Mucosa of descending colon (tissue), 3 donors: Measurements from ENCODE around the gene RNF214. TPM values are rescaled to one million over a fixed set of nuclear protein-coding genes. Genes with fewer than 3 reads are reported as not detected.

Experiments used
- ATAC-seq: fragments of 200-7000 bp; cut with Tn5 transposase; one replicate; pipeline ENCODE4 v1.9.1; 2020; ENCODE audit warnings: mild to moderate bottlenecking, moderate library complexity
- DNase-seq, 3 donors: peaks; one replicate each; pipeline ENCODE4 v3.0.0-alpha.2; 2020
- H3K36me3 ChIP-seq: fragments of 200-600 bp; one replicate; pipeline ENCODE4 v1.8.0; 2021; ENCODE audit warnings: low read depth, mild to moderate bottlenecking
- H3K4me1 ChIP-seq: fragments of 200-600 bp; one replicate; pipeline ENCODE4 v1.8.0; 2021; ENCODE audit warnings: low read depth, mild to moderate bottlenecking
- H3K4me3 ChIP-seq: fragments of 200-600 bp; one replicate; pipeline ENCODE4 v1.8.0; 2021; ENCODE audit warnings: mild to moderate bottlenecking
- H3K9me3 ChIP-seq: fragments of 200-600 bp; one replicate; pipeline ENCODE4 v1.8.0; 2021; ENCODE audit warnings: mild to moderate bottlenecking
- CTCF ChIP-seq: fragments of 200-600 bp; IDR thresholded peaks from one replicate; pipeline ENCODE4 v1.8.0; 2022; ENCODE audit warnings: antibody characterized with exemption, mild to moderate bottlenecking
- intact Hi-C, 2 donors: fragments of 100-400 bp; cut with DNase I in 1 of 2; cut with micrococcal nuclease in 1 of 2; formaldehyde crosslinking; loops; one replicate each; pipeline versions ENCODE4 v1.11.0 to v1.11.1; 2022; cut with DNase I, micrococcal nuclease
- total RNA-seq, 3 donors: library from RNA; stranded (reverse); fragmentation: NEBNext Ultra II Directional in 2 of 3; extraction: Animal tissue kit (Norgen Biotek cat#: 25700) in 2 of 3; gene quantifications; one replicate each; pipeline versions ENCODE4 v1.2.1 to v1.2.4, GENCODE V29; 2021 to 2023
- donor health status: DM: no; HTN: no; CAD: no; lungs with moderate emphysema.
- donor health status: DM: no; HTN: no; CAD: no.
- donor health status: DM: no; HTN: yes; CAD: no.

RNF214 gene
- total RNA-seq, 3 donors from 2014 or later, result 22.0 to 38.1 (median 25.4) TPM

DNA sequence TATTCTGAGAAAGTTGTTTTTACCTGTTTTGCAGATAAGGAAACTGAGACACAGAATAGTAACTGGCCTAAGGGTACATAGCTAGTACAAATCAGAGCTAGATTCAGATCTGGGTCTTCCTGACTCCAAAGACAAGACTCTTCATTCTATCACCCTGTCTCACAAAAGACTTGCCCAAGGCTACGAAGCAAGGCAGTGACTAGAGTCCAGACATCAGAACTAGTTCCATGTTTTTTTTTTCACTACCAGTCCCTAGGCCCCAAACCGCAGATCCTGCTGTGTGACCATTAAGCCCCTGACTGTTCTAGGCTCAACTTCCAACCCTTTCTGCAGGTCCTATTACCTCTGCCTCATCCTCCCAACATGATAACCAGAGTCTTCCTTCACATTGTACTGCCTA, 60.1 kb downstream of the RNF214 start:
- ATAC-seq (no peak), DNase-seq (no peak)
- TF ChIP-seq CTCF, result no peak
- Histone ChIP-seq H3K9me3 (no peaks in the 10 kb centered on the region), H3K4me1 (no peaks in the 10 kb centered on the region), H3K36me3 (no peaks in the 10 kb centered on the region), H3K4me3 (no peak overlapping the region)
- intact Hi-C loops, result no loop called here

DNA sequence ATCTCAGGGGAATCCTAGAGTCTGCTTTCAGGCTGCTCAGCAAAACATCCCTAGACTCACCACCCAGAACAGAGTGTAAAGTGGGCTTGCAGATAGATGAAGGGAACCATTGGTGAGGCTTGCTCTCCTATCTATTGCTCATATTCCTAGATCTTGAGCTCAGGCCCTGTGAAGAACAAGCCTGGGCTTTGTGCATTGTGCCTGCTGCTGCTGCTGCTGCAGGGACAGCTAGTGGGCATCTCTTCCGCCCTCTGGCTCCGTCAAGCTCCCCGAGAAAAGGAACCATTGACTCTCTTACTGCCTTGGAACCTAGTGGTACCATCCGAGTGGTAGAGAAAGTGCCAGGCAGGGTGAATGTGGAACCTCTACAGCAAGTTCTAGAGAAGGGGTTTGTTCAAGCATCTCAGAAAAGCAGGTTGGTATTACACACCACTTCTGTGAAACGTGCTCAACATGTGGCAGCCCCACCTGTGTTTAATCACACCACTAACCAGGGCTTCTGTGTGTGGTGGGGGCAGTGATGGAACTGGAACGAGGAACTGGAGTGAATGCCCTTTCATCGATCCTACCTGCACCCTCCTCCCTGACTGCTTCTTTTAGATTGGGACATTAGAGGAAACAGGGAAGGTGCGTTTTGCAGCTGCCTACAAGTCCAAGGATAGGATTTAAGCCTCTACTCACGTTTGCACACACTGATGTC, 63.1 kb downstream of the RNF214 start:
- no peaks in the 10 kb centered on the region for H3K36me3 ChIP-seq
- intact Hi-C loops, result no loop called here
- no peaks in the 10 kb centered on the region for H3K9me3 ChIP-seq
- H3K4me1 ChIP-seq, result no peaks in the 10 kb centered on the region
- ATAC-seq (no peak), DNase-seq (no peak)
- H3K4me3 ChIP-seq, result no peak overlapping the region
- no peak for TF ChIP-seq CTCF

GRCh38 chr11:117296881-117297280, 64.4 kb downstream of the RNF214 start:
- intact Hi-C loops, result no loop called here

GRCh38 chr11:117298195-117298594, 65.7 kb downstream of the RNF214 start:
- TF ChIP-seq CTCF, result no peak
- H3K36me3 ChIP-seq, result no peaks in the 10 kb centered on the region
- no peaks in the 10 kb centered on the region for H3K4me1 ChIP-seq
- DNase-seq (no peak), ATAC-seq (no peak)
- intact Hi-C loops, result no loop called here
- H3K4me3 ChIP-seq, result no peak overlapping the region
- no peaks in the 10 kb centered on the region for H3K9me3 ChIP-seq

More at GRCh38 chr11:117296881-117297280, 64.4 kb downstream of the RNF214 start:
- no peak overlapping the region for H3K4me3 ChIP-seq
- DNase-seq (no peak), ATAC-seq (no peak)
- H3K9me3 ChIP-seq, result no peaks in the 10 kb centered on the region
- TF ChIP-seq CTCF, result no peak
- no peaks in the 10 kb centered on the region for H3K36me3 ChIP-seq
- no peaks in the 10 kb centered on the region for H3K4me1 ChIP-seq

- DNase-seq, result no peak
- no peaks in the 10 kb centered on the region for H3K9me3 ChIP-seq
- H3K4me1 ChIP-seq, result no peaks in the 10 kb centered on the region
- H3K4me3 ChIP-seq, result no peak overlapping the region
- intact Hi-C loops, result no loop called here
- no peaks in the 10 kb centered on the region for H3K36me3 ChIP-seq
- no peak for TF ChIP-seq CTCF
- ATAC-seq, result peak; percentile 6
Measured at GRCh38 chr11:117299351-117300282, 67.1 kb downstream of the RNF214 start.
